ENCODE data around the gene NPIPB6. TPM values are rescaled to one million over a fixed set of nuclear protein-coding genes. Genes with fewer than 3 reads are reported as not detected.

The NPIPB6 gene
- total and polyA plus RNA-seq, 2 experiments from 2014 or later: 1.5 to 1.8 TPM

GRCh38 chr16:28300327-28300726, 63.0 kb downstream of the NPIPB6 start (continued):
- TF ChIP-seq ETS1 (IDR thresholded peaks at IDR 0.05): no peak
- no peak for TF ChIP-seq NANOG (IDR thresholded peaks at IDR 0.05; ENCODE audit: borderline replicate concordance)

GRCh38 chr16:28298511-28298878, 64.8 kb downstream of the NPIPB6 start:
- no peaks in the 10 kb centered on the region for H3K27me3 ChIP-seq (ENCODE audit: insufficient read depth)
- H3K4me1 Mint-ChIP-seq: peaks cover 46% of the 10 kb centered on the region
- peaks cover 90% of the 10 kb centered on the region for H3K79me2 ChIP-seq (replicated peaks; ENCODE audit: insufficient read depth)
- H3K27me3 Mint-ChIP-seq (ENCODE audit: insufficient read depth, low read depth, poor library complexity): peaks cover 17% of the 10 kb centered on the region
- H3K9me2 ChIP-seq (ENCODE audit: insufficient read depth): no peaks in the 10 kb centered on the region
- peaks cover 7% of the 10 kb centered on the region; the same call in 1 of the 2 replicates for H3K36me3 ChIP-seq (ENCODE audit: insufficient read depth)
- H3K27ac ChIP-seq (ENCODE audit: low read depth): peak overlapping the region; percentile 69; the same call in 1 of the 2 replicates
- no peak overlapping the region for H3K4me3 ChIP-seq
- peaks cover 51% of the 10 kb centered on the region for H3K36me3 Mint-ChIP-seq (ENCODE audit: low read depth)
- H3F3A ChIP-seq (replicated peaks; ENCODE audit: low read depth): 0 out of 2 replicates have a peak, but pooled peaks cover 13% of the 10 kb centered on the region
- H3K4me3 Mint-ChIP-seq: peak overlapping the region; percentile 24; the same call in 1 of the 3 replicates
- H4K20me1 ChIP-seq (replicated peaks; ENCODE audit: insufficient read depth): peaks cover 53% of the 10 kb centered on the region
- H3K4me1 ChIP-seq (ENCODE audit: insufficient read depth): peaks cover 17% of the 10 kb centered on the region
- peak; percentile 91 for ATAC-seq
- H3K4me2 ChIP-seq: peak overlapping the region; percentile 55; the same call in 1 of the 2 replicates
- H2AFZ ChIP-seq: no peak overlapping the region
- DNase-seq (ENCODE audit: low spot score): peak; percentile 67
- peak overlapping the region; percentile 52; the same call in 1 of the 2 replicates for H3K27ac Mint-ChIP-seq
- no peaks in the 10 kb centered on the region for H3K9me3 Mint-ChIP-seq
- TF ChIP-seq ZNF462 (CRISPR knock-in tag; IDR thresholded peaks at IDR 0.05): no peak
- TF ChIP-seq ETS1 (IDR thresholded peaks at IDR 0.05): no peak
- no peak for TF ChIP-seq ZNF114 (CRISPR knock-in tag; IDR thresholded peaks at IDR 0.05)
- no peak for TF ChIP-seq ZNF331 (CRISPR knock-in tag; IDR thresholded peaks at IDR 0.05; ENCODE audit: low read depth)
- TF ChIP-seq NANOG (IDR thresholded peaks at IDR 0.05; ENCODE audit: borderline replicate concordance): no peak
- TF ChIP-seq CTCF (conservative IDR thresholded peaks at IDR 0.05; ENCODE audit: low read depth in 2 of 2): no peak
- no peak for TF ChIP-seq STAT1 (IDR thresholded peaks at IDR 0.05; ENCODE audit: unreplicated experiment)
- TF ChIP-seq REST (IDR thresholded peaks at IDR 0.05; ENCODE audit: unreplicated experiment): no peak
- no peak for TF ChIP-seq JUNB (IDR thresholded peaks at IDR 0.05; ENCODE audit: unreplicated experiment)
- TF ChIP-seq EZH2phosphoT487 (IDR thresholded peaks at IDR 0.05; ENCODE audit: unreplicated experiment): no peak
- no peak for TF ChIP-seq POLR2AphosphoS5 (IDR thresholded peaks at IDR 0.05; ENCODE audit: low read depth)
